HEK293 (cell line): ENCODE results near the gene TNFSF12.

Source experiments
- CTCF ChIA-PET: fragments of 350-600 bp; formaldehyde crosslinking; extraction: SDS; loops from one replicate; lab custom pipeline; 2021; ENCODE audit warnings: antibody characterized with exemption; lab: Yijun Ruan, JAX
- POLR2A ChIA-PET: fragments of 300-600 bp; formaldehyde crosslinking; extraction: SDS; loops from one replicate; lab custom pipeline; 2020; ENCODE audit warnings: antibody characterized with exemption, inconsistent platforms; lab: Yijun Ruan, JAX
- H3K27ac ChIP-seq: fragments of 200-500 bp; sonication (Bioruptor generic); 2 replicates; pipeline ENCODE4 v1.5.1; 2014; ENCODE audit warnings: low read depth, low read length, control low read depth, inconsistent platforms; ENCODE audit errors: extremely low read depth
- H3K36me3 ChIP-seq, 2 experiments: fragments of 200-500 bp in 1 of 2; sonication (Bioruptor generic) in 1 of 2; 1 replicate in 1 of 2; 2 replicates in 1 of 2; pipeline ENCODE4 v1.5.1; 2014 to 2017; ENCODE audit warnings: inconsistent platforms in 2 of 2, low read length in 2 of 2; ENCODE audit not compliant: control insufficient read depth in 2 of 2, insufficient read depth in 1 of 2
- H3K4me1 ChIP-seq: fragments of 200-500 bp; sonication (Bioruptor generic); 2 replicates; pipeline ENCODE4 v1.5.1; 2014; ENCODE audit warnings: mild to moderate bottlenecking, low read length, inconsistent platforms; ENCODE audit not compliant: control insufficient read depth, insufficient read depth
- H3K4me3 ChIP-seq: 2 replicates; pipeline ENCODE4 v1.5.1; 2011; ENCODE audit warnings: low read depth, mild to moderate bottlenecking, control low read depth, low read length, moderate library complexity
- H3K9me3 ChIP-seq: fragments of 200-500 bp; sonication (Bioruptor generic); 2 replicates; pipeline ENCODE4 v1.5.1; 2014; ENCODE audit warnings: low read depth, low read length, inconsistent platforms; ENCODE audit not compliant: control insufficient read depth, insufficient read depth
- IKZF3 ChIP-seq: fragments of 450-650 bp; IDR thresholded peaks from 2 replicates; pipeline ENCODE4 v1.5.0; 2018; ENCODE audit warnings: missing biosample characterization, mild to moderate bottlenecking, missing genetic modification characterization, moderate library complexity
- KLF10 ChIP-seq: fragments of 450-650 bp; IDR thresholded peaks from 2 replicates; pipeline ENCODE4 v1.5.1; 2018; ENCODE audit warnings: missing biosample characterization, mild to moderate bottlenecking, missing genetic modification characterization
- SCRT2 ChIP-seq: fragments of 450-650 bp; formaldehyde crosslinking; IDR thresholded peaks from 2 replicates; pipeline ENCODE4 v1.5.1; 2016; ENCODE audit warnings: missing biosample characterization, missing genetic modification characterization
- YY2 ChIP-seq: fragments of 450-650 bp; formaldehyde crosslinking; IDR thresholded peaks from 2 replicates; pipeline ENCODE4 v1.5.1; 2016; ENCODE audit warnings: missing biosample characterization, missing genetic modification characterization
- ZBTB48 ChIP-seq: fragments of 450-650 bp; formaldehyde crosslinking; IDR thresholded peaks from 2 replicates; pipeline ENCODE4 v1.5.1; 2016; ENCODE audit warnings: missing biosample characterization, missing genetic modification characterization
- ZNF114 ChIP-seq: fragments of 450-650 bp; formaldehyde crosslinking; IDR thresholded peaks from 2 replicates; pipeline ENCODE4 v1.5.0; 2017; ENCODE audit warnings: missing biosample characterization, missing genetic modification characterization
- ZNF155 ChIP-seq: fragments of 450-650 bp; formaldehyde crosslinking; IDR thresholded peaks from 2 replicates; pipeline ENCODE4 v1.5.1; 2016; ENCODE audit warnings: missing biosample characterization, missing genetic modification characterization
- ZNF16 ChIP-seq: fragments of 450-650 bp; formaldehyde crosslinking; IDR thresholded peaks from 2 replicates; pipeline ENCODE4 v1.5.1; 2016; ENCODE audit warnings: low read depth, missing biosample characterization, missing genetic modification characterization
- ZNF214 ChIP-seq: fragments of 450-650 bp; formaldehyde crosslinking; IDR thresholded peaks from 2 replicates; pipeline ENCODE4 v1.5.1; 2017; ENCODE audit warnings: missing biosample characterization, mild to moderate bottlenecking, missing genetic modification characterization, borderline replicate concordance
- ZNF221 ChIP-seq: fragments of 450-650 bp; formaldehyde crosslinking; IDR thresholded peaks from 2 replicates; pipeline ENCODE4 v1.5.1; 2017; ENCODE audit warnings: missing biosample characterization, missing genetic modification characterization, borderline replicate concordance
- ZNF266 ChIP-seq: fragments of 450-650 bp; formaldehyde crosslinking; IDR thresholded peaks from 2 replicates; pipeline ENCODE4 v1.5.1; 2016; ENCODE audit warnings: missing biosample characterization, missing genetic modification characterization, low read depth
- ZNF274 ChIP-seq, 2 experiments: fragments of 200-500 bp in 1 of 2; fragments of 450-650 bp in 1 of 2; sonication (Bioruptor generic) in 1 of 2; formaldehyde crosslinking in 1 of 2; IDR thresholded peaks; 2 replicates each; pipeline versions ENCODE4 v1.5.1 to v1.6.1; 2014 to 2016; ENCODE audit warnings: borderline replicate concordance in 1 of 2, inconsistent platforms in 1 of 2, low read length in 1 of 2, missing biosample characterization in 1 of 2, missing genetic modification characterization in 1 of 2
- ZNF311 ChIP-seq: fragments of 450-650 bp; formaldehyde crosslinking; IDR thresholded peaks from 2 replicates; pipeline ENCODE4 v1.5.1; 2017; ENCODE audit warnings: missing biosample characterization, missing genetic modification characterization, borderline replicate concordance
- ZNF510 ChIP-seq: fragments of 450-650 bp; formaldehyde crosslinking; IDR thresholded peaks from 2 replicates; pipeline ENCODE4 v1.5.1; 2018; ENCODE audit warnings: mild to moderate bottlenecking, missing genetic modification characterization, missing biosample characterization; ENCODE audit not compliant: insufficient replicate concordance
- ZNF548 ChIP-seq: fragments of 450-650 bp; formaldehyde crosslinking; IDR thresholded peaks from 2 replicates; pipeline ENCODE4 v1.5.1; 2016; ENCODE audit warnings: missing biosample characterization, missing genetic modification characterization
- ZNF549 ChIP-seq: fragments of 450-650 bp; IDR thresholded peaks from 2 replicates; pipeline ENCODE4 v1.5.1; 2018; ENCODE audit warnings: missing biosample characterization, missing genetic modification characterization, mild to moderate bottlenecking, inconsistent platforms, moderate library complexity
- ZNF645 ChIP-seq: fragments of 450-650 bp; formaldehyde crosslinking; IDR thresholded peaks from 2 replicates; pipeline ENCODE4; 2016; ENCODE audit warnings: missing biosample characterization, missing genetic modification characterization
- ZNF768 ChIP-seq: fragments of 450-650 bp; formaldehyde crosslinking; IDR thresholded peaks from 2 replicates; pipeline ENCODE4 v1.5.1; 2018; ENCODE audit warnings: missing biosample characterization, mild to moderate bottlenecking, missing genetic modification characterization
- ZNF791 ChIP-seq: fragments of 450-650 bp; formaldehyde crosslinking; IDR thresholded peaks from 2 replicates; pipeline ENCODE4 v1.5.1; 2016; ENCODE audit warnings: missing biosample characterization, missing genetic modification characterization
- ZNF830 ChIP-seq: fragments of 450-650 bp; IDR thresholded peaks from 2 replicates; pipeline ENCODE4 v1.5.0; 2018; ENCODE audit warnings: missing biosample characterization, missing genetic modification characterization, low read depth, mild to moderate bottlenecking, moderate library complexity
- TF ChIP-seq, protein P1 (sequence below): fragments of 450-650 bp; formaldehyde crosslinking; IDR thresholded peaks from 2 replicates; pipeline ENCODE4 v1.5.1; 2016; ENCODE audit warnings: missing biosample characterization, missing genetic modification characterization, borderline replicate concordance

TNFSF12 gene

GRCh38 chr17:7550344-7550743 lies 1.5 kb downstream of the TNFSF12 start:
- H3K36me3 ChIP-seq, result no peaks in the 10 kb centered on the region
- H3K4me3 ChIP-seq, result no peak overlapping the region
- H3K4me1 ChIP-seq, result peaks cover 3% of the 10 kb centered on the region; the same call in 1 of the 2 replicates
- H3K9me3 ChIP-seq, result no peaks in the 10 kb centered on the region
- TF ChIP-seq ZNF791 (tag by site-specific recombination) (no peak), ZNF768 (tag by site-specific recombination) (no peak), ZNF155 (no peak), ZNF549 (tag by site-specific recombination) (no peak), SCRT2 (tag by site-specific recombination) (peak; percentile 75), KLF10 (tag by site-specific recombination) (no peak), ZNF16 (no peak)
- CTCF ChIA-PET, result interaction anchor here (0.6 to 6.2 kb wide), 3 partner anchors 10 to 66 kb away, joined by 3 to 60 read pairs (median 3); partner anchors contain the start of genes POLR2A and SENP3
- POLR2A ChIA-PET, result interaction anchor here (1.1 kb wide), 1 partner anchor 10 kb away, joined by 6 read pairs; no protein-coding TSS in a partner anchor
- no peak overlapping the region for H3K27ac ChIP-seq

DNA sequence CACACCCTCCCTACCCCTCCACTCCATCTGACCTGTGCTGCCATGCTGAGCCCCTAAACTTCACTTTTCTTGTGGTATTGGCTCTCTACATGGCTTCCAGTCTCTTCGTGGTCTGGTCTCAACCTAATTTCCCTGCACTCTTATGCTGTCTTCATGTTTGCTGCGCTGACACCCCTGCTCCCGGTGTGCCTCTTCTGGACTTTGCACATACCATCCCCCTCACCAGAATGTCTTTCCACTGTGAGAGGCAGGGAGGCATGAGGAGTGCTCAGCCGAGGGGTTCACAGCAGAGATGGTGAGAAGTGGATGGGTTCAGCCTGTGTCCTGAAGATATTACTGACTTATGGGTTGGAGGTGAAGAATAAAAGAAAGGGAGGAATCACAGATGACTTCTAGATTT lies 2.5 kb downstream of the TNFSF12 start:
- no peak overlapping the region for H3K4me3 ChIP-seq
- no peaks in the 10 kb centered on the region for H3K9me3 ChIP-seq
- TF ChIP-seq IKZF3, result no peak
- TF ChIP-seq ZNF830 (tag by site-specific recombination), result no peak
- H3K27ac ChIP-seq, result no peak overlapping the region
- ChIA-PET POLR2A (interaction anchor here (0.6 kb wide), 2 partner anchors 147 to 152 kb away, joined by 3 to 6 read pairs; partner anchors contain the start of gene TMEM256), CTCF (interaction anchor here (0.8 to 3.5 kb wide), 3 partner anchors 9 to 59 kb away, joined by 3 to 18 read pairs (median 10); no protein-coding TSS in a partner anchor)
- peaks cover 3% of the 10 kb centered on the region; the same call in 1 of the 2 replicates for H3K4me1 ChIP-seq
- no peaks in the 10 kb centered on the region for H3K36me3 ChIP-seq

DNA sequence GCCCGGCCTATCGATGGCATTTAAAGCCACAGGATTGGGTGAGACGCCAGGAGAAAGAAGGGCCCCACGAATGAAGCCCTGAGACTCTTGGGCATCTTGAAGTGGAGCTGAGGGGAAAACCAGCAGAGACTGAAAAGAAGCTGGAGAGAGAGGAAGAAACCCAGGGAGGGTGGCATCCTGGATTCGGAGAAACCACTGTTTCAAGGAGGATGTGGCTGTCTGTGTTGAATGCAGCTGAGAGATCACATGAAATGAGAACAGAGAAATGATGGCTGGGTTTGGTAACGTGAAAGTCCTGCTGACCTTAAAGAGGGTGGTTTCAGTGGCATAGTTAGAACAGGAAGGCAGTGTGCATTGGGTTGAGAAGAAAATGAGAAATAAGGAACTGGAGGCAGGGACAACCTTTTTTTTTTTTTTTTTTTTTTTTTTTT lies 3.8 kb downstream of the TNFSF12 start:
- Histone ChIP-seq H3K4me1 (peaks cover 3% of the 10 kb centered on the region; the same call in 1 of the 2 replicates), H3K36me3 (no peaks in the 10 kb centered on the region), H3K4me3 (no peak overlapping the region), H3K9me3 (no peaks in the 10 kb centered on the region), H3K27ac (no peak overlapping the region)
- CTCF ChIA-PET, result interaction anchor here (0.7 to 3.5 kb wide), 6 partner anchors 8 to 607 kb away, joined by 3 to 18 read pairs (median 4); no protein-coding TSS in a partner anchor
- TF ChIP-seq ZNF274 (IDR thresholded peaks at IDR 0.05; ENCODE audit: low read length), result no peak
- TF ChIP-seq ZNF274 (tag by site-specific recombination; IDR thresholded peaks at IDR 0.05; ENCODE audit: borderline replicate concordance), result no peak
- no peak for TF ChIP-seq ZNF221 (tag by site-specific recombination)
- POLR2A ChIA-PET, result no interaction called here

- CTCF ChIA-PET, result interaction anchor here (3.5 kb wide), 1 partner anchor 38 kb away, joined by 18 read pairs; no protein-coding TSS in a partner anchor
- H3K4me1 ChIP-seq, result peaks cover 2% of the 10 kb centered on the region; the same call in 1 of the 2 replicates
- POLR2A ChIA-PET, result interaction anchor here (1.1 kb wide), 1 partner anchor 134 kb away, joined by 3 read pairs; the partner anchor contains the start of gene TP53
- H3K27ac ChIP-seq, result no peak overlapping the region
- no peak overlapping the region for H3K4me3 ChIP-seq
- H3K36me3 ChIP-seq, result no peaks in the 10 kb centered on the region
- no peaks in the 10 kb centered on the region for H3K9me3 ChIP-seq
- no peak for TF ChIP-seq YY2
- no peak for TF ChIP-seq ZNF645 (tag by site-specific recombination)
- TF ChIP-seq ZNF214, result no peak
- no peak for TF ChIP-seq ZNF311
- TF ChIP-seq ZNF548 (tag by site-specific recombination), result no peak
- no peak for TF ChIP-seq ZNF266
- TF ChIP-seq ZBTB48 (tag by site-specific recombination), result no peak
- TF ChIP-seq, protein P1, sequence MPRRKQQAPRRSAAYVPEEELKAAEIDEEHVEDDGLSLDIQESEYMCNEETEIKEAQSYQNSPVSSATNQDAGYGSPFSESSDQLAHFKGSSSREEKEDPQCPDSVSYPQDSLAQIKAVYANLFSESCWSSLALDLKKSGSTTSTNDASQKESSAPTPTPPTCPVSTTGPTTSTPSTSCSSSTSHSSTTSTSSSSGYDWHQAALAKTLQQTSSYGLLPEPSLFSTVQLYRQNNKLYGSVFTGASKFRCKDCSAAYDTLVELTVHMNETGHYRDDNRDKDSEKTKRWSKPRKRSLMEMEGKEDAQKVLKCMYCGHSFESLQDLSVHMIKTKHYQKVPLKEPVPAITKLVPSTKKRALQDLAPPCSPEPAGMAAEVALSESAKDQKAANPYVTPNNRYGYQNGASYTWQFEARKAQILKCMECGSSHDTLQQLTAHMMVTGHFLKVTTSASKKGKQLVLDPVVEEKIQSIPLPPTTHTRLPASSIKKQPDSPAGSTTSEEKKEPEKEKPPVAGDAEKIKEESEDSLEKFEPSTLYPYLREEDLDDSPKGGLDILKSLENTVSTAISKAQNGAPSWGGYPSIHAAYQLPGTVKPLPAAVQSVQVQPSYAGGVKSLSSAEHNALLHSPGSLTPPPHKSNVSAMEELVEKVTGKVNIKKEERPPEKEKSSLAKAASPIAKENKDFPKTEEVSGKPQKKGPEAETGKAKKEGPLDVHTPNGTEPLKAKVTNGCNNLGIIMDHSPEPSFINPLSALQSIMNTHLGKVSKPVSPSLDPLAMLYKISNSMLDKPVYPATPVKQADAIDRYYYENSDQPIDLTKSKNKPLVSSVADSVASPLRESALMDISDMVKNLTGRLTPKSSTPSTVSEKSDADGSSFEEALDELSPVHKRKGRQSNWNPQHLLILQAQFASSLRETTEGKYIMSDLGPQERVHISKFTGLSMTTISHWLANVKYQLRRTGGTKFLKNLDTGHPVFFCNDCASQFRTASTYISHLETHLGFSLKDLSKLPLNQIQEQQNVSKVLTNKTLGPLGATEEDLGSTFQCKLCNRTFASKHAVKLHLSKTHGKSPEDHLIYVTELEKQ (tag by site-specific recombination), result no peak
- no peak for TF ChIP-seq ZNF221 (tag by site-specific recombination)
- TF ChIP-seq ZNF510 (tag by site-specific recombination), result no peak
- TF ChIP-seq ZNF114 (tag by site-specific recombination), result no peak
- TF ChIP-seq ZNF830 (tag by site-specific recombination), result no peak
Observed at GRCh38 chr17:7553356-7553755, 4.5 kb downstream of the TNFSF12 start.
